Trophoblast cell (in vitro differentiated cells and primary cell): Measurements from ENCODE around the gene CUTA.

Source experiments
- DNase-seq, 2 donors: peaks; one replicate each; pipeline ENCODE4 v3.0.0-alpha.2; 2016
- H2AFZ ChIP-seq: 2 replicates; pipeline ENCODE4 v1.6.1; 2013; ENCODE audit warnings: low read length, moderate library complexity, mild to moderate bottlenecking; ENCODE audit not compliant: insufficient read depth, poor library complexity
- H2AK5ac ChIP-seq: 2 replicates; pipeline ENCODE4 v1.6.1; 2013; ENCODE audit warnings: mild to moderate bottlenecking, low read length
- H2BK120ac ChIP-seq: 2 replicates; pipeline ENCODE4 v1.6.1; 2013; ENCODE audit warnings: low read length, mild to moderate bottlenecking, moderate library complexity; ENCODE audit not compliant: insufficient read depth, poor library complexity
- H2BK12ac ChIP-seq: 2 replicates; pipeline ENCODE4 v1.6.1; 2013; ENCODE audit warnings: mild to moderate bottlenecking, low read length, moderate library complexity
- H2BK5ac ChIP-seq: 2 replicates; pipeline ENCODE4 v1.6.1; 2013; ENCODE audit warnings: low read length, low read depth, moderate library complexity, mild to moderate bottlenecking; ENCODE audit not compliant: poor library complexity
- H3K14ac ChIP-seq: 2 replicates; pipeline ENCODE4 v1.6.1; 2013; ENCODE audit warnings: mild to moderate bottlenecking, low read length
- H3K18ac ChIP-seq: 2 replicates; pipeline ENCODE4 v1.6.1; 2013; ENCODE audit warnings: mild to moderate bottlenecking, low read length
- H3K23ac ChIP-seq: 2 replicates; pipeline ENCODE4 v1.6.1; 2013; ENCODE audit warnings: low read length
- H3K27ac ChIP-seq: 2 replicates; pipeline ENCODE4 v1.5.1; 2013; ENCODE audit warnings: low read depth, mild to moderate bottlenecking, inconsistent platforms, low read length, moderate library complexity
- H3K27me3 ChIP-seq: 2 replicates; pipeline ENCODE4 v1.6.1; 2013; ENCODE audit warnings: inconsistent platforms, mild to moderate bottlenecking, low read length, moderate library complexity; ENCODE audit not compliant: insufficient read depth
- H3K36me3 ChIP-seq, 2 experiments: 1 replicate in 1 of 2; 2 replicates in 1 of 2; pipeline ENCODE4 v1.6.1; 2013; ENCODE audit warnings: low read length in 2 of 2, mild to moderate bottlenecking in 2 of 2, moderate library complexity in 1 of 2; ENCODE audit not compliant: insufficient read depth in 2 of 2, control insufficient read depth in 1 of 2
- H3K4ac ChIP-seq: 2 replicates; pipeline ENCODE4 v1.6.1; 2013; ENCODE audit warnings: low read depth, mild to moderate bottlenecking, low read length, moderate library complexity
- H3K4me1 ChIP-seq, 2 experiments: 1 replicate in 1 of 2; 2 replicates in 1 of 2; pipeline ENCODE4 v1.6.1; 2013; ENCODE audit warnings: low read length in 2 of 2, mild to moderate bottlenecking in 2 of 2, moderate library complexity in 1 of 2; ENCODE audit not compliant: insufficient read depth in 2 of 2, control insufficient read depth in 1 of 2
- H3K4me2 ChIP-seq: 2 replicates; pipeline ENCODE4 v1.6.1; 2013; ENCODE audit warnings: inconsistent platforms, mild to moderate bottlenecking, low read length, moderate library complexity
- H3K4me3 ChIP-seq: 2 replicates; pipeline ENCODE4 v1.5.1; 2013; ENCODE audit warnings: mild to moderate bottlenecking, low read depth, low read length, inconsistent platforms
- H3K79me1 ChIP-seq: one replicate; pipeline ENCODE4 v1.6.1; 2013; ENCODE audit warnings: low read length
- H3K79me2 ChIP-seq: 2 replicates; pipeline ENCODE4 v1.6.1; 2013; ENCODE audit warnings: low read length, mild to moderate bottlenecking; ENCODE audit not compliant: control insufficient read depth, insufficient read depth, poor library complexity
- H3K9ac ChIP-seq: 2 replicates; pipeline ENCODE4 v1.6.1; 2013; ENCODE audit warnings: mild to moderate bottlenecking, low read length
- H3K9me3 ChIP-seq: 2 replicates; pipeline ENCODE4 v1.6.1; 2013; ENCODE audit warnings: low read depth, mild to moderate bottlenecking, control low read depth, inconsistent platforms, low read length; ENCODE audit not compliant: insufficient read depth
- H4K12ac ChIP-seq: 2 replicates; pipeline ENCODE4 v1.6.1; 2013; ENCODE audit warnings: low read depth, mild to moderate bottlenecking, low read length, moderate library complexity
- H4K8ac ChIP-seq: 2 replicates; pipeline ENCODE4 v1.6.1; 2013; ENCODE audit warnings: low read depth, mild to moderate bottlenecking, low read length, moderate library complexity
- H4K91ac ChIP-seq: one replicate; pipeline ENCODE4 v1.6.1; 2013; ENCODE audit warnings: low read depth, mild to moderate bottlenecking, low read length, moderate library complexity
- WGBS: extraction: QIAGEN DNeasy Blood & Tissue Kit; methylation state at CpG from one replicate; pipeline ENCODE4 v1.1.7; 2013; ENCODE audit warnings: missing lambda C conversion rate; ENCODE audit not compliant: insufficient read length, insufficient coverage; ENCODE audit errors: extremely low coverage; 5-methylcytosine and 5-hydroxymethylcytosine counted together

Gene CUTA

GRCh38 chr6:33433001-33433543 is 15.2 kb upstream of the CUTA start:
- Histone ChIP-seq H3K36me3 (peaks cover 13 to 26% of the 10 kb centered on the region in 2 experiments), H3K14ac (no peak overlapping the region), H3K9ac (no peak overlapping the region), H2AFZ (no peak overlapping the region), H3K4me1 (peaks cover 33 to 39% of the 10 kb centered on the region in 2 experiments), H2BK5ac (no peak overlapping the region), H3K4me3 (no peak overlapping the region), H3K9me3 (peaks cover 4% of the 10 kb centered on the region), H3K23ac (no peak overlapping the region), H3K4me2 (peak overlapping the region; percentile 51), H3K4ac (no peak overlapping the region), H3K27me3 (no peaks in the 10 kb centered on the region), H3K79me2 (peaks cover 2% of the 10 kb centered on the region), H4K12ac (no peak overlapping the region), H3K27ac (peak overlapping the region; percentile 6), H2AK5ac (no peak overlapping the region), H3K18ac (no peak overlapping the region), H2BK12ac (no peak overlapping the region), H4K91ac (no peak overlapping the region), H2BK120ac (no peak overlapping the region), H4K8ac (no peak overlapping the region), H3K79me1 (peaks cover 2% of the 10 kb centered on the region)
- no CpG with 5 or more reads among the region's 1 CpG for WGBS
- DNase-seq, result no peak

- H3K9me3 ChIP-seq, result peaks cover 4% of the 10 kb centered on the region
- no peak overlapping the region for H3K23ac ChIP-seq
- H3K36me3 ChIP-seq, result peaks cover 9 to 22% of the 10 kb centered on the region in 2 experiments
- no peak for DNase-seq
- no CpG with 5 or more reads among the region's 10 CpGs for WGBS
- H3K18ac ChIP-seq, result no peak overlapping the region
- no peak overlapping the region for H2BK5ac ChIP-seq
- peaks cover 2% of the 10 kb centered on the region for H3K79me2 ChIP-seq
- H3K14ac ChIP-seq, result no peak overlapping the region
- no peak overlapping the region for H2BK12ac ChIP-seq
- no peak overlapping the region for H2AK5ac ChIP-seq
- no peak overlapping the region for H2AFZ ChIP-seq
- H3K27ac ChIP-seq, result no peak overlapping the region
- H3K9ac ChIP-seq, result no peak overlapping the region
- H3K4ac ChIP-seq, result no peak overlapping the region
- H3K79me1 ChIP-seq, result peaks cover 3% of the 10 kb centered on the region
- H3K4me2 ChIP-seq, result peak overlapping the region; percentile 24
- peaks cover 33 to 40% of the 10 kb centered on the region in 2 experiments for H3K4me1 ChIP-seq
- H2BK120ac ChIP-seq, result no peak overlapping the region
- no peak overlapping the region for H4K12ac ChIP-seq
- H4K91ac ChIP-seq, result no peak overlapping the region
- H3K4me3 ChIP-seq, result no peak overlapping the region
- H3K27me3 ChIP-seq, result no peaks in the 10 kb centered on the region
- no peak overlapping the region for H4K8ac ChIP-seq
Measured at GRCh38 chr6:33432546-33432945, 14.6 kb upstream of the CUTA start.

- H3K14ac ChIP-seq, result peak overlapping the region; percentile 3
- peak overlapping the region; percentile 45 for H3K18ac ChIP-seq
- H2BK12ac ChIP-seq, result no peak overlapping the region
- H2BK120ac ChIP-seq, result no peak overlapping the region
- peaks cover 4% of the 10 kb centered on the region for H3K79me1 ChIP-seq
- no peak overlapping the region for H3K27ac ChIP-seq
- DNase-seq, result no peak
- no peak overlapping the region for H2AFZ ChIP-seq
- no peak overlapping the region for H4K91ac ChIP-seq
- no peaks in the 10 kb centered on the region for H3K27me3 ChIP-seq
- no peak overlapping the region for H3K9ac ChIP-seq
- H3K79me2 ChIP-seq, result peaks cover 2% of the 10 kb centered on the region
- no peak overlapping the region for H3K4me2 ChIP-seq
- H4K8ac ChIP-seq, result no peak overlapping the region
- H2BK5ac ChIP-seq, result no peak overlapping the region
- no peak overlapping the region for H4K12ac ChIP-seq
- no peak overlapping the region for H3K23ac ChIP-seq
- peaks cover 8 to 16% of the 10 kb centered on the region in 2 experiments for H3K36me3 ChIP-seq
- WGBS, result no CpG with 5 or more reads among the region's 12 CpGs
- peaks cover 4% of the 10 kb centered on the region for H3K9me3 ChIP-seq
- peaks cover 38 to 45% of the 10 kb centered on the region in 2 experiments for H3K4me1 ChIP-seq
- no peak overlapping the region for H2AK5ac ChIP-seq
- no peak overlapping the region for H3K4me3 ChIP-seq
- H3K4ac ChIP-seq, result no peak overlapping the region
Measured at GRCh38 chr6:33431880-33432541, 14.1 kb upstream of the CUTA start.

DNA sequence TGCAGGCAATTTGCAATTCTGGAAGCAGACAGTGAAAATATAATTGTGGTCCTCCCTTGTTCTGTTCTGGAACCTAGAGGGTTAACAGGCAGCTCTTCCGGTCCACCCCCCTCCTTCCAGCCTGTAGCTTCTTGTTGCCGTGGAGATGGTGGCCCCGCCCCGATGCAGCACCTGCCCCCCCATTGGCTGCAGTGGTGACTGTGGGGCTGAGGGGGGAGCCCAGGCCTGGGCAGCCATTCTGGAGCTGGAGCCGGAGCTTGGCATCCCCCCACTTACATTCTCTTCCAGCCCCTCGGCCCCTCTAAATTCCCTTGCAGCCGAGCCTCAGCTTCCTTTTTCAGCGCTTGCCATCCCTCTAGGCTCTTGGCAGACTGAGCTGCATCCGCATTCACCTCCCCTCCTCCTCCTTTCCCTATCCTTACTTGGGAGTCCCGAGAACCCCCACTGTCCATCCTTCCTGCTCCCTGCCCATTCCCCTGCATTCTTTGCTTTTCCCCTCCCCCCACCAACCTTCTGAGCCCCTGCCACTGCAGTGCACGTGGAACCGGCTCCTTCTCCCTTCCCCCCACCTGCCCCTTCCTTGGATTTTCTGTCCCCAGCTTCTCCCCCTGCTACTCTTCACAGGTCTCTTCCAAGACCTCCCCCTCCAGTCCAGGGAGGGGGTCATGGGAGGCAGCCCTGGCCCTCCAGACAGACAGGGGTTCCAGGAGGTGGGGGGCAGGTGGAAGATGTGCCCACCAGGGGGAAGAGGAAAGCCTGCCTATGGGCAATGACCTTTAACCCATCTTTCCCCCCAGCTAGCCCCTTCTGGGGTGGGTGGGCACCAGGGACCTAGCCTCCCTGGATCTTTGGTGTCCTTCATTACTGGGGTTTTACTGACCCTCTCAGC is 13.3 kb upstream of the CUTA start:
- Histone ChIP-seq H3K4me1 (peaks cover 39 to 48% of the 10 kb centered on the region in 2 experiments), H3K9me3 (peaks cover 2% of the 10 kb centered on the region), H3K27me3 (no peaks in the 10 kb centered on the region), H4K12ac (no peak overlapping the region), H3K4me2 (peak overlapping the region; percentile 68), H2AFZ (no peak overlapping the region), H3K79me1 (peaks cover 4% of the 10 kb centered on the region), H4K91ac (no peak overlapping the region), H3K14ac (no peak overlapping the region), H3K9ac (no peak overlapping the region), H3K36me3 (peaks cover 6 to 12% of the 10 kb centered on the region in 2 experiments), H2BK120ac (no peak overlapping the region), H3K4me3 (no peak overlapping the region), H3K4ac (no peak overlapping the region), H2BK12ac (no peak overlapping the region), H3K27ac (no peak overlapping the region), H3K79me2 (peaks cover 2% of the 10 kb centered on the region), H3K23ac (no peak overlapping the region), H2AK5ac (no peak overlapping the region), H3K18ac (peak overlapping the region; percentile 45), H2BK5ac (no peak overlapping the region), H4K8ac (no peak overlapping the region)
- no CpG with 5 or more reads among the region's 12 CpGs for WGBS
- DNase-seq, result no peak
